HepG2 (cell line): Measurements from ENCODE around the gene MED25. TPM values are rescaled to one million over a fixed set of nuclear protein-coding genes. Genes with fewer than 3 reads are reported as not detected.

Experiments used
- ARNT ChIP-seq: fragments of 450-650 bp; IDR thresholded peaks from 2 replicates; pipeline ENCODE4 v1.6.1; 2017
- ATF3 ChIP-seq: sonication (generic); formaldehyde crosslinking; IDR thresholded peaks from 2 replicates; pipeline ENCODE4 v1.4.0; 2020; ENCODE audit warnings: missing genetic modification reagents
- CSRNP1 ChIP-seq: sonication (generic); formaldehyde crosslinking; IDR thresholded peaks from 2 replicates; pipeline ENCODE4 v1.8.1; 2023; ENCODE audit warnings: mild to moderate bottlenecking, missing genetic modification reagents
- FLYWCH1 ChIP-seq: sonication (generic); formaldehyde crosslinking; IDR thresholded peaks from 2 replicates; pipeline ENCODE4 v1.8.1; 2023; ENCODE audit warnings: mild to moderate bottlenecking, missing genetic modification reagents
- GRHL1 ChIP-seq: sonication (generic); formaldehyde crosslinking; conservative IDR thresholded peaks from 2 replicates; pipeline ENCODE4 v1.8.0; 2022; ENCODE audit warnings: missing genetic modification reagents
- HNRNPK ChIP-seq: fragments of 200-400 bp; formaldehyde crosslinking; IDR thresholded peaks from 2 replicates; pipeline ENCODE4 v1.6.1; 2018; ENCODE audit warnings: low read length, low read depth, moderate library complexity, mild to moderate bottlenecking; ENCODE audit not compliant: poor library complexity, severe bottlenecking
- HOXA9 ChIP-seq: sonication (generic); formaldehyde crosslinking; IDR thresholded peaks from 2 replicates; pipeline ENCODE4 v1.8.1; 2022; ENCODE audit warnings: missing genetic modification reagents, mild to moderate bottlenecking, moderate library complexity, borderline replicate concordance
- JARID2 ChIP-seq: sonication (generic); formaldehyde crosslinking; IDR thresholded peaks from 2 replicates; pipeline ENCODE4 v1.8.1; 2023; ENCODE audit warnings: missing genetic modification reagents, inconsistent platforms; ENCODE audit not compliant: insufficient replicate concordance
- NFE2 ChIP-seq: sonication (generic); formaldehyde crosslinking; IDR thresholded peaks from 2 replicates; pipeline ENCODE4 v1.4.0; 2020; ENCODE audit warnings: missing genetic modification reagents
- NFIC ChIP-seq: IDR thresholded peaks from 2 replicates; pipeline ENCODE4 v1.6.1; 2012; ENCODE audit warnings: mild to moderate bottlenecking, low read length, inconsistent platforms
- NFKB2 ChIP-seq: sonication (generic); formaldehyde crosslinking; IDR thresholded peaks from 2 replicates; pipeline ENCODE4 v1.4.0; 2020; ENCODE audit warnings: missing genetic modification reagents, borderline replicate concordance
- NR2F6 ChIP-seq, 2 experiments: IDR thresholded peaks; 2 replicates each; pipeline ENCODE4 v1.6.1; 2016; ENCODE audit warnings: antibody characterized with exemption in 1 of 2, mild to moderate bottlenecking in 1 of 2
- PBX3 ChIP-seq: sonication (generic); formaldehyde crosslinking; IDR thresholded peaks from 2 replicates; pipeline ENCODE4 v1.8.1; 2023; ENCODE audit warnings: missing genetic modification reagents, inconsistent platforms, borderline replicate concordance
- SATB2 ChIP-seq: sonication (generic); formaldehyde crosslinking; IDR thresholded peaks from 2 replicates; pipeline ENCODE4 v1.5.0; 2020; ENCODE audit warnings: missing genetic modification reagents
- SMYD3 ChIP-seq: sonication (generic); formaldehyde crosslinking; IDR thresholded peaks from 2 replicates; pipeline ENCODE4 v1.8.1; 2023; ENCODE audit warnings: mild to moderate bottlenecking, missing genetic modification reagents
- THAP11 ChIP-seq: IDR thresholded peaks from 2 replicates; pipeline ENCODE4 v1.6.1; 2016; ENCODE audit warnings: missing biosample characterization, missing genetic modification reagents
- ZNF251 ChIP-seq: sonication (generic); formaldehyde crosslinking; IDR thresholded peaks from 2 replicates; pipeline ENCODE4 v1.9.0; 2021; ENCODE audit warnings: mild to moderate bottlenecking, missing genetic modification reagents
- ZNF33A ChIP-seq: sonication (generic); formaldehyde crosslinking; IDR thresholded peaks from 2 replicates; pipeline ENCODE4 v1.5.1; 2020; ENCODE audit warnings: missing genetic modification reagents, mild to moderate bottlenecking, moderate library complexity, borderline replicate concordance
- ZNF354B ChIP-seq: sonication (generic); formaldehyde crosslinking; IDR thresholded peaks from 2 replicates; pipeline ENCODE4 v1.8.0; 2022; ENCODE audit warnings: mild to moderate bottlenecking, missing genetic modification reagents
- ZNF547 ChIP-seq: sonication (generic); formaldehyde crosslinking; IDR thresholded peaks from 2 replicates; pipeline ENCODE4 v1.5.1; 2020; ENCODE audit warnings: mild to moderate bottlenecking, missing genetic modification reagents
- ZNF567 ChIP-seq: sonication (generic); formaldehyde crosslinking; IDR thresholded peaks from 2 replicates; pipeline ENCODE4 v1.8.1; 2023; ENCODE audit warnings: mild to moderate bottlenecking, missing genetic modification reagents, borderline replicate concordance
- ZNF629 ChIP-seq: sonication (generic); formaldehyde crosslinking; conservative IDR thresholded peaks from 2 replicates; pipeline ENCODE4 v1.5.0; 2020; ENCODE audit warnings: missing genetic modification reagents
- ZNF768 ChIP-seq: sonication (generic); formaldehyde crosslinking; IDR thresholded peaks from 2 replicates; pipeline ENCODE4 v1.4.0; 2020; ENCODE audit warnings: missing genetic modification reagents
- polyA plus RNA-seq, 8 experiments: library from polyadenylated mRNA; depleted of rRNA in 3 of 8; stranded (reverse) in 7 of 8; unstranded in 1 of 8; fragments of >200 nt; fragmentation: Illumina TruSeq in 4 of 8; extraction: Trizol in 4 of 8; gene quantifications; 2 replicates each; pipeline versions ENCODE4 v1.2.1 to v1.2.3, GENCODE V29; 2011 to 2016; ENCODE audit warnings: low read depth in 4 of 8, missing spikeins in 1 of 8, mixed read lengths in 1 of 8; ENCODE audit not compliant: insufficient read depth in 1 of 8
- total RNA-seq, 5 experiments: library from RNA; depleted of rRNA; stranded (reverse); fragments of >200 nt; fragmentation: Illumina TruSeq; extraction: Trizol; gene quantifications; 2 replicates each; pipeline ENCODE4 v1.2.3, GENCODE V29; 2016; ENCODE audit warnings: low read depth in 1 of 5

Gene MED25
- total and polyA plus RNA-seq, 2 of the 13 experiments (the other 11 are each of a cell fraction or from before 2014, with no cell fraction given), result 11.1 to 15.1 TPM

- TF ChIP-seq PBX3, result no peak
- no peak for TF ChIP-seq ZNF547 (CRISPR knock-in tag)
- no peak for TF ChIP-seq ARNT
- TF ChIP-seq GRHL1 (CRISPR knock-in tag), result no peak
- TF ChIP-seq ZNF768, result no peak; the same call in 1 of the 2 replicates
- no peak for TF ChIP-seq HOXA9 (CRISPR knock-in tag)
- TF ChIP-seq HNRNPK, result no peak
- no peak for TF ChIP-seq CSRNP1
- TF ChIP-seq NFKB2 (CRISPR knock-in tag), result peak; percentile 50; the same call in 1 of the 2 replicates
- TF ChIP-seq NR2F6 (IDR thresholded peaks at IDR 0.05), result no peak
- TF ChIP-seq NR2F6 (CRISPR knock-in tag; IDR thresholded peaks at IDR 0.05), result peak; percentile 27; the same call in 1 of the 2 replicates
- peak; percentile 33; the same call in 1 of the 2 replicates for TF ChIP-seq NFE2
- no peak for TF ChIP-seq FLYWCH1 (CRISPR knock-in tag)
- TF ChIP-seq ZNF33A (CRISPR knock-in tag), result no peak
- TF ChIP-seq ZNF567 (CRISPR knock-in tag), result no peak
- TF ChIP-seq NFIC, result no peak; the same call in 1 of the 2 replicates
- TF ChIP-seq THAP11, result peak; percentile 94
- TF ChIP-seq SATB2 (CRISPR knock-in tag), result no peak
- TF ChIP-seq JARID2 (CRISPR knock-in tag), result no peak
- 0 out of 2 replicates have a peak, but pooled peaks have one; percentile 12 for TF ChIP-seq ZNF629 (CRISPR knock-in tag)
- TF ChIP-seq ATF3 (CRISPR knock-in tag), result peak; percentile 64
- TF ChIP-seq ZNF354B, result no peak
- no peak; the same call in 1 of the 2 replicates for TF ChIP-seq SMYD3 (CRISPR knock-in tag)
- no peak for TF ChIP-seq ZNF251 (CRISPR knock-in tag)
These were observed 58.4 kb downstream of the MED25 start (continued) for GRCh38 chr19:49876422-49877019.
